ENCODE results near the gene ENHO. TPM values are rescaled to one million over a fixed set of nuclear protein-coding genes. Genes with fewer than 3 reads are reported as not detected.

The ENHO gene
- total and polyA plus RNA-seq, 3 donors from 2014 or later: 24.7 to 31.2 (median 25.7) TPM

GRCh38 chr9:34570376-34570775 lies 47.6 kb upstream of the ENHO start:
- H3K4me1 ChIP-seq: no peaks in the 10 kb centered on the region
- H3K27ac ChIP-seq: no peak overlapping the region
- DNase-seq: no peak

GRCh38 chr9:34568774-34569173 lies 46.0 kb upstream of the ENHO start:
- 84 to 87% methylated on average over 5 to 12 of the region's 12 CpGs for WGBS, 2 donors
- Histone ChIP-seq H3K27ac (no peak overlapping the region), H3K4me1 (no peaks in the 10 kb centered on the region), H3K9me3 (no peaks in the 10 kb centered on the region), H3K36me3 (ENCODE audit: low read depth, missing control alignments) (no peaks in the 10 kb centered on the region), H3K4me3 (no peak overlapping the region), H3K27me3 (no peaks in the 10 kb centered on the region)
- TF ChIP-seq CTCF (IDR thresholded peaks at IDR 0.05) (no peak), POLR2A (IDR thresholded peaks at IDR 0.05) (no peak)
- intact Hi-C loops (cut with DNase I; ENCODE audit: low total_unique reads): no loop called here
- no peak for DNase-seq

More at GRCh38 chr9:34570376-34570775, 47.6 kb upstream of the ENHO start:
- Histone ChIP-seq H3K27me3 (no peaks in the 10 kb centered on the region), H3K9me3 (no peaks in the 10 kb centered on the region), H3K4me3 (no peak overlapping the region), H3K36me3 (ENCODE audit: low read depth, missing control alignments) (no peaks in the 10 kb centered on the region)
- WGBS, 2 donors: 52 to 56% methylated on average over 11 of the region's 11 CpGs
- TF ChIP-seq POLR2A (IDR thresholded peaks at IDR 0.05) (no peak), CTCF (IDR thresholded peaks at IDR 0.05) (no peak)
- intact Hi-C loops (cut with DNase I; ENCODE audit: low total_unique reads): no loop called here

- TF ChIP-seq CTCF (IDR thresholded peaks at IDR 0.05) (no peak), POLR2A (IDR thresholded peaks at IDR 0.05) (no peak)
- Histone ChIP-seq H3K9me3 (no peaks in the 10 kb centered on the region), H3K4me1 (no peaks in the 10 kb centered on the region), H3K27me3 (no peaks in the 10 kb centered on the region), H3K4me3 (no peak overlapping the region), H3K36me3 (ENCODE audit: low read depth, missing control alignments) (no peaks in the 10 kb centered on the region), H3K27ac (no peak overlapping the region)
- DNase-seq: no peak
- intact Hi-C loops (cut with DNase I; ENCODE audit: low total_unique reads): no loop called here
- 79 to 89% methylated on average over 7 of the region's 7 CpGs for WGBS, 2 donors
Measured at GRCh38 chr9:34568133-34568532, 45.3 kb upstream of the ENHO start.

GRCh38 chr9:34566972-34567371 lies 44.2 kb upstream of the ENHO start:
- DNase-seq: no peak
- TF ChIP-seq POLR2A (IDR thresholded peaks at IDR 0.05) (no peak), CTCF (IDR thresholded peaks at IDR 0.05) (no peak)
- Histone ChIP-seq H3K36me3 (ENCODE audit: low read depth, missing control alignments) (no peaks in the 10 kb centered on the region), H3K27me3 (no peaks in the 10 kb centered on the region), H3K9me3 (no peaks in the 10 kb centered on the region), H3K27ac (no peak overlapping the region), H3K4me1 (no peaks in the 10 kb centered on the region), H3K4me3 (no peak overlapping the region)
- 83% methylated on average over 6 of the region's 6 CpGs for WGBS, 2 donors
- intact Hi-C loops (cut with DNase I; ENCODE audit: low total_unique reads): no loop called here

- H3K4me1 ChIP-seq: no peaks in the 10 kb centered on the region
- DNase-seq: no peak
- no peaks in the 10 kb centered on the region for H3K36me3 ChIP-seq (ENCODE audit: low read depth, missing control alignments)
- no peak overlapping the region for H3K4me3 ChIP-seq
- intact Hi-C loops (cut with DNase I; ENCODE audit: low total_unique reads): no loop called here
- H3K27me3 ChIP-seq: no peaks in the 10 kb centered on the region
- H3K27ac ChIP-seq: no peak overlapping the region
- no peaks in the 10 kb centered on the region for H3K9me3 ChIP-seq
- 89 to 90% methylated on average over 7 to 8 of the region's 8 CpGs for WGBS, 2 donors
- no peak for TF ChIP-seq CTCF (IDR thresholded peaks at IDR 0.05)
Measured at GRCh38 chr9:34566322-34566721, 43.5 kb upstream of the ENHO start.

Measured in testis (tissue), 3 donors.